ENCODE measurements around the gene CPS1.

The CPS1 gene

GRCh38 chr2:210556329-210556980, at the start of gene CPS1:
CPS1 (plus strand) TSS chr2:210556599; CDS start chr2:210556734, 135 bp downstream.
- no peak for DNase-seq

GRCh38 chr2:210515911-210516310, 40.5 kb upstream of the CPS1 start:
- DNase-seq = no peak

GRCh38 chr2:210517264-210517663, 39.1 kb upstream of the CPS1 start:
- no peak for DNase-seq

GRCh38 chr2:210519594-210519993, 36.8 kb upstream of the CPS1 start:
- no peak for DNase-seq

GRCh38 chr2:210522399-210522798, 34.0 kb upstream of the CPS1 start:
- DNase-seq = no peak

- DNase-seq = no peak
Observed at GRCh38 chr2:210523650-210524289, 32.6 kb upstream of the CPS1 start.

GRCh38 chr2:210524533-210524932, 31.9 kb upstream of the CPS1 start:
- no peak for DNase-seq

GRCh38 chr2:210527286-210527685, 29.1 kb upstream of the CPS1 start:
- no peak for DNase-seq

- no peak for DNase-seq
Observed at GRCh38 chr2:210528716-210529115, 27.7 kb upstream of the CPS1 start.

GRCh38 chr2:210531050-210531449, 25.3 kb upstream of the CPS1 start:
- DNase-seq = no peak

GRCh38 chr2:210531482-210531881, 24.9 kb upstream of the CPS1 start:
- no peak for DNase-seq

GRCh38 chr2:210533389-210533788, 23.0 kb upstream of the CPS1 start:
- DNase-seq = no peak

GRCh38 chr2:210534879-210535278, 21.5 kb upstream of the CPS1 start:
- no peak for DNase-seq

- DNase-seq = no peak
Observed at GRCh38 chr2:210536973-210537650, 19.3 kb upstream of the CPS1 start.

- DNase-seq = no peak
Observed at GRCh38 chr2:210539035-210539434, 17.4 kb upstream of the CPS1 start.

GRCh38 chr2:210539578-210540416, 16.6 kb upstream of the CPS1 start:
- no peak for DNase-seq

GRCh38 chr2:210540471-210540870, 15.9 kb upstream of the CPS1 start:
- no peak for DNase-seq

GRCh38 chr2:210540900-210541289, 15.5 kb upstream of the CPS1 start:
- DNase-seq = no peak

- DNase-seq = no peak
Observed at GRCh38 chr2:210541290-210541902, 15.0 kb upstream of the CPS1 start.

- no peak for DNase-seq
Observed at GRCh38 chr2:210544007-210544590, 12.3 kb upstream of the CPS1 start.

- no peak for DNase-seq
Observed at GRCh38 chr2:210544831-210545230, 11.6 kb upstream of the CPS1 start.

- no peak for DNase-seq
Observed at GRCh38 chr2:210546424-210547208, 9.8 kb upstream of the CPS1 start.
